ENCODE data around the gene GSTA2.
A peak's percentile ranks its signal among the peaks of the same experiment; 100 is the strongest.
"Not testable (repeated sequence)": the region's sequence is repeated elsewhere in the genome, so short reads cannot be mapped to it uniquely, and the experiment has no call there.

The GSTA2 gene

GRCh38 chr6:52759085-52759484, 4.2 kb downstream of the GSTA2 start:
- no peak for DNase-seq

- not testable (repeated sequence) for DNase-seq
Observed at GRCh38 chr6:52757651-52758338, 5.5 kb downstream of the GSTA2 start.

- no peak for DNase-seq
Observed at GRCh38 chr6:52754443-52754842, 8.8 kb downstream of the GSTA2 start.

- not testable (repeated sequence) for DNase-seq
Observed at GRCh38 chr6:52753137-52753536, 10.1 kb downstream of the GSTA2 start.

GRCh38 chr6:52752310-52752709, 11.0 kb downstream of the GSTA2 start:
- no peak for DNase-seq

GRCh38 chr6:52749556-52750152, 13.6 kb downstream of the GSTA2 start:
- no peak for DNase-seq

- DNase-seq = not testable (repeated sequence)
Observed at GRCh38 chr6:52747301-52747700, 16.0 kb downstream of the GSTA2 start.

- no peak for DNase-seq
Observed at GRCh38 chr6:52746213-52746612, 17.1 kb downstream of the GSTA2 start.

GRCh38 chr6:52745764-52746201, 17.5 kb downstream of the GSTA2 start:
- DNase-seq = no peak

- no peak for DNase-seq
Observed at GRCh38 chr6:52741872-52742271, 21.4 kb downstream of the GSTA2 start.

- DNase-seq = no peak
Observed at GRCh38 chr6:52739627-52740026, 23.6 kb downstream of the GSTA2 start.

GRCh38 chr6:52739134-52739533, 24.1 kb downstream of the GSTA2 start:
- DNase-seq = no peak

GRCh38 chr6:52736145-52736544, 27.1 kb downstream of the GSTA2 start:
- DNase-seq = no peak

GRCh38 chr6:52735071-52735470, 28.2 kb downstream of the GSTA2 start:
- no peak for DNase-seq

GRCh38 chr6:52734072-52734471, 29.2 kb downstream of the GSTA2 start:
- no peak for DNase-seq

GRCh38 chr6:52733172-52733571, 30.1 kb downstream of the GSTA2 start:
- no peak for DNase-seq

- no peak for DNase-seq
Observed at GRCh38 chr6:52731719-52732118, 31.6 kb downstream of the GSTA2 start.

GRCh38 chr6:52729576-52729975, 33.7 kb downstream of the GSTA2 start:
- no peak for DNase-seq

- no peak for DNase-seq
Observed at GRCh38 chr6:52728394-52728793, 34.9 kb downstream of the GSTA2 start.

- no peak for DNase-seq
Observed at GRCh38 chr6:52727908-52728307, 35.4 kb downstream of the GSTA2 start.

GRCh38 chr6:52726741-52727535, 36.3 kb downstream of the GSTA2 start:
- DNase-seq = peak; percentile 26

- DNase-seq = no peak
Observed at GRCh38 chr6:52726193-52726542, 37.1 kb downstream of the GSTA2 start.

- peak; percentile 88 for DNase-seq
Observed at GRCh38 chr6:52725535-52726192, 37.6 kb downstream of the GSTA2 start.

- DNase-seq = peak; percentile 67
Observed at GRCh38 chr6:52725143-52725534, 38.1 kb downstream of the GSTA2 start.
